Measurements from ENCODE around the gene OTOA. TPM values are rescaled to one million over a fixed set of nuclear protein-coding genes. Genes with fewer than 3 reads are reported as not detected.

The OTOA gene
- total and polyA plus RNA-seq, 2 of the 8 experiments (the other 6 are each of a cell fraction or from before 2014, with no cell fraction given): 0.06 to 0.32 TPM

- H3K27me3 ChIP-seq (replicated peaks in 1 of 4; ENCODE audit: control insufficient read depth in 3 of 4, extremely low read depth in 1 of 4, insufficient read depth in 3 of 4, low read length in 3 of 4): no peaks in the 10 kb centered on the region
- no peaks in the 10 kb centered on the region for H3K79me2 ChIP-seq (ENCODE audit: control insufficient read depth in 1 of 2, insufficient read depth in 2 of 2, low read length in 2 of 2)
- no peak overlapping the region for H2BK20ac ChIP-seq (ENCODE audit: low read length)
- H2AFZ ChIP-seq (ENCODE audit: low read length): no peak overlapping the region
- no peak overlapping the region for H3K56ac ChIP-seq (replicated peaks; ENCODE audit: insufficient read length, low read depth, low read length)
- H3K23me2 ChIP-seq (ENCODE audit: low read depth, low read length): no peaks in the 10 kb centered on the region
- ChIA-PET CTCF (ENCODE audit: partially characterized antibody) (interaction anchor here (0.7 to 2.6 kb wide), 2 partner anchors 9 to 20 kb away, joined by 4 to 16 read pairs; no protein-coding TSS in a partner anchor), POLR2A (ENCODE audit: partially characterized antibody) (no interaction called here)
- H2BK120ac ChIP-seq (replicated peaks; ENCODE audit: low read depth, low read length): no peak overlapping the region
- 82% methylated on average over 4 of the region's 4 CpGs; no CpG with 5 or more reads in 1 of the 2 experiments for WGBS, 2 experiments (ENCODE audit: extremely low coverage in 1 of 2, insufficient coverage in 1 of 2, insufficient read length in 1 of 2, insufficient replicate concordance in 2 of 2, low coverage in 1 of 2, low lambda C conversion rate in 2 of 2, missing lambda C conversion rate in 1 of 2)
- no peak overlapping the region for H3K27ac ChIP-seq (ENCODE audit: low read depth, low read length)
- H3K79me1 ChIP-seq (ENCODE audit: low read depth, low read length): no peaks in the 10 kb centered on the region
- no peak overlapping the region for H3K4ac ChIP-seq (replicated peaks; ENCODE audit: insufficient read length, low read depth, low read length)
- H3K4me3 ChIP-seq (ENCODE audit: extremely low read depth in 1 of 4, insufficient read depth in 2 of 4, low read depth in 3 of 4, low read length in 4 of 4): no peak overlapping the region
- H3K36me3 ChIP-seq (ENCODE audit: control insufficient read depth in 2 of 4, insufficient read depth in 4 of 4, low read length in 3 of 4): no peaks in the 10 kb centered on the region
- no peak overlapping the region for H4K8ac ChIP-seq (ENCODE audit: extremely low read depth, insufficient read depth, low read length)
- H4K91ac ChIP-seq (replicated peaks; ENCODE audit: insufficient read length, low read length): no peak overlapping the region
- H3K4me2 ChIP-seq (ENCODE audit: insufficient read depth in 1 of 2, low read depth in 2 of 2, low read length in 2 of 2): no peak overlapping the region
- no peak overlapping the region for H3K14ac ChIP-seq (ENCODE audit: insufficient read length)
- no peak overlapping the region for H2AK5ac ChIP-seq (ENCODE audit: low read depth, low read length)
- no peak overlapping the region for H4K5ac ChIP-seq (ENCODE audit: insufficient read length, low read depth, low read length)
- H4K20me1 ChIP-seq (replicated peaks in 1 of 2; ENCODE audit: control insufficient read depth in 1 of 2, insufficient read depth in 2 of 2, low read length in 2 of 2): no peaks in the 10 kb centered on the region
- no peak overlapping the region for H3K18ac ChIP-seq (ENCODE audit: extremely low read depth, low read length)
- no peak for FAIRE-seq
- H2BK5ac ChIP-seq (ENCODE audit: low read depth, low read length): no peak overlapping the region
- no peak overlapping the region for H3K23ac ChIP-seq (ENCODE audit: insufficient read length)
- H2BK12ac ChIP-seq (ENCODE audit: low read depth, low read length): no peak overlapping the region
- H3K9ac ChIP-seq (replicated peaks in 1 of 4; ENCODE audit: extremely low read depth in 1 of 4, low read depth in 3 of 4, low read length in 3 of 4): no peak overlapping the region
- H2BK15ac ChIP-seq (ENCODE audit: low read length): no peak overlapping the region
- H3K9me3 ChIP-seq (ENCODE audit: insufficient read depth in 2 of 2, low read depth in 1 of 2, low read length in 1 of 2): peaks cover 0 to 3% of the 10 kb centered on the region in 2 experiments; a peak in 1 of 4 replicates
- H3K4me1 ChIP-seq (replicated peaks in 1 of 4; ENCODE audit: control insufficient read depth in 3 of 4, insufficient read depth in 4 of 4, low read length in 3 of 4): no peaks in the 10 kb centered on the region
- DNase-seq (ENCODE audit: low read depth in 1 of 2, low spot score in 2 of 2): no peak
- no peak for TF ChIP-seq RBBP5 (IDR thresholded peaks at IDR 0.05; ENCODE audit: borderline replicate concordance, low read depth, low read length)
- TF ChIP-seq CBX8 (IDR thresholded peaks at IDR 0.05; ENCODE audit: borderline replicate concordance, low read depth, low read length): no peak
- TF ChIP-seq JUN (IDR thresholded peaks at IDR 0.05; ENCODE audit: low read depth, low read length): no peak
- TF ChIP-seq EZH2 (IDR thresholded peaks at IDR 0.05; ENCODE audit: low read depth, low read length, severe bottlenecking): no peak
- TF ChIP-seq SIX5 (IDR thresholded peaks at IDR 0.05; ENCODE audit: low read depth, low read length): no peak
- no peak for TF ChIP-seq CBX5 (IDR thresholded peaks at IDR 0.05; ENCODE audit: low read depth, low read length)
- TF ChIP-seq CHD2 (IDR thresholded peaks at IDR 0.05; ENCODE audit: low read length): no peak
- no peak for TF ChIP-seq CTCF (IDR thresholded peaks at IDR 0.05; ENCODE audit: control extremely low read depth in 1 of 3, insufficient read depth in 1 of 3, low read depth in 1 of 3, low read length in 3 of 3)
These were observed 25.3 kb downstream of the OTOA start for GRCh38 chr16:21689107-21689506.

All from H1 (cell line).